Activated CD4-positive, CD25-positive, alpha-beta regulatory T cell treated with anti-CD3 and anti-CD28 coated beads, Interleukin-2, amount 50 U/mL, for 72 hours (primary cell): ENCODE measurements around the gene LZIC.

Experiments
- DNase-seq: peaks from one replicate; pipeline ENCODE4 v3.0.0; 2021

Gene LZIC

DNA sequence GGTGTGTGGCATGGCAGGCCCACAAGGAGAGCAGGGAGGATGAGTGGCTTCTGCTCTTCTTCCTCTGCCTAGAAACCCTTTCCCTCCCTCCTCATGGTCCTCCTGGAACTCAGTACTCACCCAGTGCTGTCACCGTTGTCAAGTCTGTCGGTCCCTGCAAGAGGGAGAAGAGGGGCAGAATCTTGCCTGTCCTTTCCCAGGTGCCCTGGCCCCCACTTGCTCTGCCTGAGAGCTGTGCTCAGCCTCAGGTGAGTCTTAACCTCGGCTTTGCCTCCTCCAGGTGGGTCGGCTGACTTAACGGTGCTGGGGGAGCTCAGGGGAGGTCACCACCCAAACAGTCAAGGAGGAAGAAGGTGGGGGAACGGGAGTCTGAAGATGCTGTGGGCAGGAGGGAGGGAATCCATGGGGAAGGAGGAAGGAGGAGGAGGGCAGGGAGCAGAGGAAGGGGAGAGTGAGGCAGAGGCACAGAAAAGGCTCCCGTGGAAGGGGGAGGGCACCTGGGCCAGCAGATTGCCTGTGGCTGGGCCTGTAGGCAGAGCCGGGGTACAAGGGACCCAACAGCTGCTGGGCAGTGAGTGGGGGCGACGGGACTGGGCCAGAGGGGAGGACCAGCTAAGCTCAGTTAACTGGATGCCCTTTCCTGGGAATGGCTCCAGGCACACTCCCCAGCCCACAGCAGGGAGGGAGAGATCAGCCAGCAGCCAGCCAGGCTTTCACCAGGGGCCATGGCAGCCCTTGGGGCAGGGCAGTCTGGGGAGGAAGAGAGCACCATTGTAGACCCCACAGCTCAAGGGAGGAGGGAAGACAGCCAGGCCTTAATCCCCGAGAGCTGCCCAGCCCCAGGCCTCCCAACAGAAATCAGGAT lies 59.4 kb downstream of the LZIC start:
- no peak for DNase-seq

DNA sequence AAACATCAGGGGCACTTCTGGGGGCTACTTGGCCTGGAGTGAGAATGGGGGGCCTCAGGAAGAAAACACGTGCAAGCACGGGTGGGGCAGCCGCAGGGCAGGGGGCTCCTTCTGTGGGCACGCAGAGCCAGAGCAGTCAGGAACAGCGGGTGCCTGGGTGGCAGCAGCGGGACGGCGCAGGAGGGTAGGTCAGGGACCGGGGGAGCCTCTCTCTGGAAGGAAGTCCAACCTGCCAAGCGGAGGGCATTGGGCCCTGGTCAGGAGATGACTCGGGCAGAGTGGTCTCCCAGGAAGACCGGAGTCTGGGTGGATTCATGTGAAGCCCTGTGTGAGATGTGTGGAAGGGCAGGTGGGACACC lies 60.3 kb downstream of the LZIC start:
- no peak for DNase-seq

DNA sequence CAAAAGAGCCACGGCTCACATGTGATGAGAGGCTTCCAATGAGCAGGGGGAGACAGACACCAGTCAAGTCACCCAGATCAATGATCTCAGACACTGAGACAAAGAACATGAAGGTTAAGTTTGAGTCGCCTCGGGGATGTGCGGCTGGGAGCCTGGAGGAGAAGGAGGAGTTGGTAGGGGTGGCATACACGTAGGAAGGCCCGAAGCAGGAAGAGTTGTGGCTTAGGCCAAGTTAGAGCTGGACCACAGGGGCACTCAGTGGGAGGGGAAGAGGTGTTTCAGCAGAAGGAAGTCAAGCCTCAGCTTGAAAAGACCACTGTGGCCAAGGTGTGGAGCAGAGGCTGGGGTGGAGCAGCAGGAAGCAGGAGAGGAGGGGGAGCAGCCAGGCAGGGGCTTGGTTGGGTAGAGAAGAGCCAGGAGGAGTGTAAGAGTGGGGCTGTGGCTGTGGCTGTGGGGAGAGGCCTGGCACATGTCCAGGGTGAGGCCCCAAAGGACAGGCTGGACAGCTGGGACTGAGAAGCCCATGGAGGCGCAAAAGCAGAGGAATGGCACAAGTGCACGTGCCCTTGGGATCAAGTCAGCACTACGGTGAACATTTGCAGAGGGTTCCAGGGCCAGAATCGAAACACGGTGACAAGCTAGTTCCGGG lies 60.8 kb downstream of the LZIC start:
- no peak for DNase-seq

DNA sequence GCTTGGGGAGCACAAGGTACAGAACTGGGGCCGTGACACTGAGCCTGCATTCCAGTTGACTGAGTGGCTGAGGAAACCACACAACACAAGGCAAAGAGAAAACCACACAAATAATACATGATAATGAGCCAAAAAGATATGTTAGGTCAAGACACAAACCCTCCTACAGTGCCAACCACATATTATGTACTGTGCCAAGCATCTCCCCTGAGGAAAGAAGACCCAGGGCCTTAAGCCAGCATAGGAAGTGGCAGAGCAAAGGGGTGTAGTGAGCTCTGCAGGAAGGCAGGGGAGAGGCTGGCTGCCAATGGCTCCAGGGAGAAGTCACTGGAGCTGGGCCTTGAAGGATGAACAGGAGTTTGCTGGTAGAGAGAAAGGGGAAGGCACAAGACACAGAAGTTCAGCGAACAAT lies 61.3 kb downstream of the LZIC start:
- no peak for DNase-seq
